HCT116 (cell line): ENCODE results near the gene GLT6D1. TPM values are rescaled to one million over a fixed set of nuclear protein-coding genes. Genes with fewer than 3 reads are reported as not detected.

Experiments
- ATAC-seq: fragments of 200-7000 bp; cut with Tn5 transposase; 2 replicates; pipeline ENCODE4 v1.9.1; 2020; ENCODE audit warnings: mild to moderate bottlenecking, moderate library complexity
- BruUV-seq: library from RNA; stranded (reverse); fragments of 400-500 nt; replicated peaks from 2 replicates; lab custom pipeline; 2021; lab: Mats Ljungman, UMichigan
- CTCF ChIA-PET: fragments of 300-600 bp; sonication (Branson Sonifier 250); formaldehyde crosslinking; loops from one replicate; lab custom pipeline; 2021; ENCODE audit warnings: antibody characterized with exemption; lab: Charles Lee
- POLR2A ChIA-PET: fragments of 300-600, 350-600 bp; sonication (Branson Sonifier 250); formaldehyde crosslinking; loops from one replicate; lab custom pipeline; 2021; ENCODE audit warnings: antibody characterized with exemption; lab: Charles Lee
- RAD21 ChIA-PET, 2 experiments: fragments of 300-600 bp; sonication (Branson Sonifier 250); formaldehyde crosslinking; loops; one replicate each; lab custom pipeline; 2023; ENCODE audit warnings: low total read pairs in 2 of 2; ENCODE audit not compliant: uncharacterized antibody in 2 of 2, unreplicated experiment in 2 of 2, low non-redundant PET in 1 of 2; lab: Charles Lee
- DNase-seq: peaks from one replicate; pipeline ENCODE4 v3.0.0-alpha.2; 2010; ENCODE audit warnings: low read depth, low spot score
- H2AFZ ChIP-seq: fragments of 200-600 bp; shearing (Covaris generic), sonication (generic); 2 replicates; pipeline ENCODE4 v1.6.1; 2017; ENCODE audit warnings: low read depth, mixed run types, mixed read lengths, antibody characterized with exemption, low read length; ENCODE audit not compliant: poor library complexity, severe bottlenecking
- H3K27ac ChIP-seq: 2 replicates; pipeline ENCODE4 v1.5.1; 2012; ENCODE audit warnings: low read depth, low read length
- H3K27me3 ChIP-seq: fragments of 200-600 bp; sonication (generic); 2 replicates; pipeline ENCODE4 v1.6.1; 2016; ENCODE audit warnings: mixed run types, low read length, mixed read lengths; ENCODE audit not compliant: insufficient read depth
- H3K36me3 ChIP-seq, 2 experiments: fragments of 200-500 bp in 1 of 2; fragments of 200-600 bp in 1 of 2; sonication (Bioruptor generic) in 1 of 2; sonication (generic) in 1 of 2; 2 replicates each; pipeline versions ENCODE4 v1.5.1 to v1.6.1; 2014 to 2016; ENCODE audit warnings: low read length in 2 of 2, inconsistent platforms in 1 of 2, mixed read lengths in 1 of 2, mixed run types in 1 of 2; ENCODE audit not compliant: insufficient read depth in 2 of 2, control insufficient read depth in 1 of 2
- H3K4me1 ChIP-seq, 2 experiments: fragments of 200-600 bp in 1 of 2; sonication (generic) in 1 of 2; 2 replicates each; pipeline versions ENCODE4 v1.5.1 to v1.6.1; 2012 to 2017; ENCODE audit warnings: low read length in 2 of 2, inconsistent platforms in 1 of 2, mild to moderate bottlenecking in 1 of 2, mixed read lengths in 1 of 2, mixed run types in 1 of 2, moderate library complexity in 1 of 2; ENCODE audit not compliant: insufficient read depth in 2 of 2, control insufficient read depth in 1 of 2
- H3K4me2 ChIP-seq: fragments of 200-600 bp; sonication (generic); 2 replicates; pipeline ENCODE4 v1.6.1; 2017; ENCODE audit warnings: mixed run types, low read length, mixed read lengths
- H3K4me3 ChIP-seq, 2 experiments: fragments of 200-600 bp in 1 of 2; sonication (generic) in 1 of 2; replicated peaks in 1 of 2; 2 replicates each; pipeline ENCODE4 v1.5.1; 2011 to 2016; ENCODE audit warnings: low read length in 2 of 2, control low read depth in 1 of 2, low read depth in 1 of 2, mild to moderate bottlenecking in 1 of 2, mixed read lengths in 1 of 2, mixed run types in 1 of 2
- H3K79me2 ChIP-seq: fragments of 200-600 bp; sonication (generic); 2 replicates; pipeline ENCODE4 v1.6.1; 2017; ENCODE audit warnings: mild to moderate bottlenecking, mixed run types, low read length, moderate library complexity, mixed read lengths; ENCODE audit not compliant: insufficient read depth
- H3K9ac ChIP-seq: fragments of 200-600 bp; sonication (generic); 2 replicates; pipeline ENCODE4 v1.6.1; 2016; ENCODE audit warnings: low read length, mixed read lengths
- H3K9me2 ChIP-seq: fragments of 200-600 bp; sonication (generic), shearing (Covaris generic); 2 replicates; pipeline ENCODE4 v1.6.1; 2017; ENCODE audit warnings: mixed run types, mild to moderate bottlenecking, moderate library complexity; ENCODE audit not compliant: insufficient read depth
- H3K9me3 ChIP-seq, 2 experiments: fragments of 200-500 bp in 1 of 2; fragments of 200-600 bp in 1 of 2; sonication (Bioruptor generic) in 1 of 2; sonication (generic) in 1 of 2; 2 replicates each; pipeline ENCODE4 v1.6.1; 2014 to 2017; ENCODE audit warnings: low read length in 2 of 2, mixed read lengths in 2 of 2, inconsistent platforms in 1 of 2, low read depth in 1 of 2, mild to moderate bottlenecking in 1 of 2, mixed run types in 1 of 2, moderate library complexity in 1 of 2; ENCODE audit not compliant: control insufficient read depth in 1 of 2, insufficient read depth in 1 of 2
- H4K20me1 ChIP-seq: fragments of 200-600 bp; sonication (generic), shearing (Covaris generic); 2 replicates; pipeline ENCODE4 v1.6.1; 2017; ENCODE audit warnings: mixed run types, mild to moderate bottlenecking, moderate library complexity; ENCODE audit not compliant: insufficient read depth
- CBX3 ChIP-seq: IDR thresholded peaks from 2 replicates; pipeline ENCODE4 v1.6.1; 2012; ENCODE audit warnings: low read depth
- CEBPB ChIP-seq: IDR thresholded peaks from 2 replicates; pipeline ENCODE4 v1.6.1; 2012; ENCODE audit warnings: low read depth
- CTCF ChIP-seq, 3 experiments: fragments of 200-600 bp in 1 of 3; sonication (generic) in 1 of 3; IDR thresholded peaks in 2 of 3; conservative IDR thresholded peaks in 1 of 3; 2 replicates each; pipeline ENCODE4 v1.5.1; 2012 to 2017; ENCODE audit warnings: low read depth in 2 of 3, low read length in 2 of 3, antibody characterized with exemption in 1 of 3, borderline replicate concordance in 1 of 3, control low read depth in 1 of 3, mild to moderate bottlenecking in 1 of 3, mixed read lengths in 1 of 3, mixed run types in 1 of 3, moderate library complexity in 1 of 3; ENCODE audit not compliant: insufficient read depth in 1 of 3
- EGR1 ChIP-seq: IDR thresholded peaks from 2 replicates; pipeline ENCODE4 v1.6.1; 2012; ENCODE audit warnings: low read depth
- ELF1 ChIP-seq: IDR thresholded peaks from 2 replicates; pipeline ENCODE4 v1.6.1; 2012; ENCODE audit warnings: low read depth, borderline replicate concordance
- EZH2 ChIP-seq: fragments of 200-600 bp; sonication (generic); IDR thresholded peaks from 2 replicates; pipeline ENCODE4 v1.6.1; 2017; ENCODE audit warnings: antibody characterized with exemption, mixed run types
- EZH2phosphoT487 ChIP-seq: fragments of 200-600 bp; IDR thresholded peaks from 2 replicates; pipeline ENCODE4 v1.6.1; 2018; ENCODE audit warnings: antibody characterized with exemption, borderline replicate concordance
- FOSL1 ChIP-seq: IDR thresholded peaks from 2 replicates; pipeline ENCODE4 v1.6.1; 2012; ENCODE audit warnings: low read depth
- JUND ChIP-seq: IDR thresholded peaks from 2 replicates; pipeline ENCODE4 v1.6.1; 2012
- POLR2A ChIP-seq: IDR thresholded peaks from 2 replicates; pipeline ENCODE4 v1.7.0; 2011; ENCODE audit warnings: borderline replicate concordance; ENCODE audit not compliant: insufficient read depth, insufficient read length; ENCODE audit errors: extremely low read depth
- POLR2AphosphoS5 ChIP-seq: IDR thresholded peaks from 2 replicates; pipeline ENCODE4 v1.6.1; 2011; ENCODE audit warnings: mild to moderate bottlenecking, low read depth, low read length, moderate library complexity
- SRF ChIP-seq: IDR thresholded peaks from 2 replicates; pipeline ENCODE4 v1.6.1; 2012; ENCODE audit warnings: low read depth
- ZFX ChIP-seq: fragments of 450-650 bp; IDR thresholded peaks from 2 replicates; pipeline ENCODE4 v1.6.1; 2017
- ZNF274 ChIP-seq: fragments of 200-500 bp; sonication (Bioruptor generic); IDR thresholded peaks from 2 replicates; pipeline ENCODE4 v1.6.1; 2014; ENCODE audit warnings: mild to moderate bottlenecking, low read depth, low read length, inconsistent platforms
- intact Hi-C: fragments of 100-400 bp; cut with micrococcal nuclease; formaldehyde crosslinking; loops from 2 replicates; pipeline ENCODE4 v1.10.0; 2022
- total RNA-seq: library from RNA; stranded (reverse); gene quantifications from one replicate; pipeline ENCODE4 v1.2.1, GENCODE V29; 2021; ENCODE audit not compliant: unreplicated experiment
- TF ChIP-seq, protein P1 (sequence below): IDR thresholded peaks from 2 replicates; pipeline ENCODE4 v1.6.1; 2012; ENCODE audit warnings: low read depth
- TF ChIP-seq, protein P2 (sequence below): IDR thresholded peaks from 2 replicates; pipeline ENCODE4 v1.6.1; 2012

The GLT6D1 gene
- total RNA-seq, 1 experiment from 2014 or later: not detected

GRCh38 chr9:135664266-135664665 is 24.9 kb upstream of the GLT6D1 start (continued):
- TF ChIP-seq, protein P1, sequence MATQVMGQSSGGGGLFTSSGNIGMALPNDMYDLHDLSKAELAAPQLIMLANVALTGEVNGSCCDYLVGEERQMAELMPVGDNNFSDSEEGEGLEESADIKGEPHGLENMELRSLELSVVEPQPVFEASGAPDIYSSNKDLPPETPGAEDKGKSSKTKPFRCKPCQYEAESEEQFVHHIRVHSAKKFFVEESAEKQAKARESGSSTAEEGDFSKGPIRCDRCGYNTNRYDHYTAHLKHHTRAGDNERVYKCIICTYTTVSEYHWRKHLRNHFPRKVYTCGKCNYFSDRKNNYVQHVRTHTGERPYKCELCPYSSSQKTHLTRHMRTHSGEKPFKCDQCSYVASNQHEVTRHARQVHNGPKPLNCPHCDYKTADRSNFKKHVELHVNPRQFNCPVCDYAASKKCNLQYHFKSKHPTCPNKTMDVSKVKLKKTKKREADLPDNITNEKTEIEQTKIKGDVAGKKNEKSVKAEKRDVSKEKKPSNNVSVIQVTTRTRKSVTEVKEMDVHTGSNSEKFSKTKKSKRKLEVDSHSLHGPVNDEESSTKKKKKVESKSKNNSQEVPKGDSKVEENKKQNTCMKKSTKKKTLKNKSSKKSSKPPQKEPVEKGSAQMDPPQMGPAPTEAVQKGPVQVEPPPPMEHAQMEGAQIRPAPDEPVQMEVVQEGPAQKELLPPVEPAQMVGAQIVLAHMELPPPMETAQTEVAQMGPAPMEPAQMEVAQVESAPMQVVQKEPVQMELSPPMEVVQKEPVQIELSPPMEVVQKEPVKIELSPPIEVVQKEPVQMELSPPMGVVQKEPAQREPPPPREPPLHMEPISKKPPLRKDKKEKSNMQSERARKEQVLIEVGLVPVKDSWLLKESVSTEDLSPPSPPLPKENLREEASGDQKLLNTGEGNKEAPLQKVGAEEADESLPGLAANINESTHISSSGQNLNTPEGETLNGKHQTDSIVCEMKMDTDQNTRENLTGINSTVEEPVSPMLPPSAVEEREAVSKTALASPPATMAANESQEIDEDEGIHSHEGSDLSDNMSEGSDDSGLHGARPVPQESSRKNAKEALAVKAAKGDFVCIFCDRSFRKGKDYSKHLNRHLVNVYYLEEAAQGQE: no peak
- TF ChIP-seq EZH2: no peak

DNA sequence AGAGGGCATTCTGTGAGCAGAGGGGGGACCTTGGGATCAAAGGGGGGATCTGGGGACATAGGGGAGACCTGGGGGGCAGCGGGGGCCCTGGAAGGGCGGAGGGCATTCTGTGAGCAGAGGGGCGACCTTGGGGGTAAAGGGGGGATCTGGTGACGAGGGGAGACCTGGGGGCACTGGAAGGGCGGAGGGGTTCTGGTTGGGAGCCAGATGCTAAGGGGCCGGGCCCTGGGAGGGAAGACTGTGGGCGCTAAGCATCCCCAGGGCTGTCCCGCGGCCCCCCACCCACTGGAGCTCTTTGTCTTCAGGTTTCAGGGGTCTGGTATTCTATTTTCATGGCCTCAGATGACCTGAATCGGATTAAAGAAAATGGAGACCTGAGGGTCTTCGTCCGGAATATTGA is 24.5 kb upstream of the GLT6D1 start:
- intact Hi-C loops: no loop called here
- no peak overlapping the region for H2AFZ ChIP-seq
- no peaks in the 10 kb centered on the region for H3K9me2 ChIP-seq
- CTCF ChIA-PET: no interaction called here
- no peak overlapping the region for H3K27ac ChIP-seq
- peaks cover 6% of the 10 kb centered on the region; the same call in 1 of the 2 replicates for H3K27me3 ChIP-seq
- POLR2A ChIA-PET: no interaction called here
- no peaks in the 10 kb centered on the region for H3K4me1 ChIP-seq
- no TSS peak for BruUV-seq
- RAD21 ChIA-PET: no interaction called here
- no peaks in the 10 kb centered on the region for H4K20me1 ChIP-seq
- TF ChIP-seq JUND (no peak), POLR2AphosphoS5 (no peak), POLR2A (no peak), EGR1 (no peak), FOSL1 (no peak), ELF1 (no peak), SRF (no peak), EZH2 (no peak), ZFX (no peak), CBX3 (no peak), EZH2phosphoT487 (no peak), CEBPB (no peak), ZNF274 (no peak), CTCF (IDR thresholded peaks at IDR 0.05 in 2 of 3, conservative IDR thresholded peaks at IDR 0.05 in 1 of 3; ENCODE audit: borderline replicate concordance in 1 of 3, insufficient read depth in 1 of 3, low read depth in 2 of 3, low read length in 2 of 3) (no peak)
- TF ChIP-seq, protein P1: no peak
- TF ChIP-seq, protein P2, sequence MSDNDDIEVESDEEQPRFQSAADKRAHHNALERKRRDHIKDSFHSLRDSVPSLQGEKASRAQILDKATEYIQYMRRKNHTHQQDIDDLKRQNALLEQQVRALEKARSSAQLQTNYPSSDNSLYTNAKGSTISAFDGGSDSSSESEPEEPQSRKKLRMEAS: no peak
- no peak overlapping the region for H3K4me3 ChIP-seq
- no peak overlapping the region for H3K4me2 ChIP-seq
- ATAC-seq: no peak
- no peak for DNase-seq
- no peak overlapping the region for H3K9ac ChIP-seq
- no peaks in the 10 kb centered on the region for H3K9me3 ChIP-seq
- no peaks in the 10 kb centered on the region for H3K79me2 ChIP-seq
- no peaks in the 10 kb centered on the region for H3K36me3 ChIP-seq
